ENCODE results near the gene AFAP1L1.

DNA sequence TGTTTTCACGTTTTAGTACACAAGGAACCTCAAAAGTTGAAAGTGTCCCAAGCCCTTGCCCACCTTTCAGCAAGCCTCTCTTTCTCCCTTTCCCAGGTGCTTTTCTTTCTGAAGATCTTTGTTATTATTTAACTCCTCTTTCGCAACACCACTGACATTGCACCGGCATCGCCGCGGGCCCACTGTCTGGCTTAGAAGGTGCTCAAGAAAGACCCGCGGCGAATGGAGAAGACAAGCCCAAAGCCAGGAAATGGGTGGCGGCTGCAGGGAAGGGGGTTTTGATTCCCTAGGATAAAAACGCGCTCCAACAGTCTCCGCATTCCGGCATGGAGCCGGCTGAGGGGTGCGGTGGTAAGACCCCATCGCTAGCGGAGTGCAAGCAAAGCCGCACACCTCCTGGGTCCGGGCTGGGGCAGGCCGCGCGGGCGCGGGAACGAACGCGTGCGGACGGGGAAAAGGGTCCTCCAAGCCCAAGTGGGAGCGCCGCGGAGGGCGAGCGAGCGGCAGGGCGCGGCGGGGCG, 404 bp upstream of the AFAP1L1 start:
- TF ChIP-seq, protein P1, sequence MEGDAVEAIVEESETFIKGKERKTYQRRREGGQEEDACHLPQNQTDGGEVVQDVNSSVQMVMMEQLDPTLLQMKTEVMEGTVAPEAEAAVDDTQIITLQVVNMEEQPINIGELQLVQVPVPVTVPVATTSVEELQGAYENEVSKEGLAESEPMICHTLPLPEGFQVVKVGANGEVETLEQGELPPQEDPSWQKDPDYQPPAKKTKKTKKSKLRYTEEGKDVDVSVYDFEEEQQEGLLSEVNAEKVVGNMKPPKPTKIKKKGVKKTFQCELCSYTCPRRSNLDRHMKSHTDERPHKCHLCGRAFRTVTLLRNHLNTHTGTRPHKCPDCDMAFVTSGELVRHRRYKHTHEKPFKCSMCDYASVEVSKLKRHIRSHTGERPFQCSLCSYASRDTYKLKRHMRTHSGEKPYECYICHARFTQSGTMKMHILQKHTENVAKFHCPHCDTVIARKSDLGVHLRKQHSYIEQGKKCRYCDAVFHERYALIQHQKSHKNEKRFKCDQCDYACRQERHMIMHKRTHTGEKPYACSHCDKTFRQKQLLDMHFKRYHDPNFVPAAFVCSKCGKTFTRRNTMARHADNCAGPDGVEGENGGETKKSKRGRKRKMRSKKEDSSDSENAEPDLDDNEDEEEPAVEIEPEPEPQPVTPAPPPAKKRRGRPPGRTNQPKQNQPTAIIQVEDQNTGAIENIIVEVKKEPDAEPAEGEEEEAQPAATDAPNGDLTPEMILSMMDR (IDR thresholded peaks at IDR 0.05; ENCODE audit: extremely low read depth in 1 of 2, insufficient read depth in 1 of 2, low read depth in 1 of 2, low read length in 2 of 2): no peak
- TF ChIP-seq POLR2A (IDR thresholded peaks at IDR 0.05; ENCODE audit: low read depth, low read length) (no peak), MAX (IDR thresholded peaks at IDR 0.05; ENCODE audit: insufficient read depth, insufficient read length) (no peak), JUN (IDR thresholded peaks at IDR 0.05; ENCODE audit: borderline replicate concordance, insufficient read depth, insufficient read length, low read depth) (no peak)
